HepG2 (cell line): Measurements from ENCODE around the gene KLHDC2. TPM values are rescaled to one million over a fixed set of nuclear protein-coding genes. Genes with fewer than 3 reads are reported as not detected.

Experiments
- KAT8 ChIP-seq: IDR thresholded peaks from 2 replicates; pipeline ENCODE4 v1.6.1; 2016; ENCODE audit warnings: missing genetic modification reagents, missing compliant biosample characterization
- MTA1 ChIP-seq: sonication (generic); formaldehyde crosslinking; IDR thresholded peaks from 2 replicates; pipeline ENCODE4 v1.4.0; 2020; ENCODE audit warnings: missing genetic modification reagents, mild to moderate bottlenecking, borderline replicate concordance
- SIN3A ChIP-seq: IDR thresholded peaks from 2 replicates; pipeline ENCODE4 v1.6.1; 2011; ENCODE audit warnings: low read depth, mild to moderate bottlenecking, control low read depth, low read length, borderline replicate concordance
- ZFP36L1 ChIP-seq: sonication (generic); formaldehyde crosslinking; IDR thresholded peaks from 2 replicates; pipeline ENCODE4 v1.8.0; 2022; ENCODE audit warnings: mild to moderate bottlenecking, missing genetic modification reagents, moderate library complexity
- ZNF607 ChIP-seq: sonication (generic); formaldehyde crosslinking; IDR thresholded peaks from 2 replicates; pipeline ENCODE4 v1.5.1; 2020; ENCODE audit warnings: missing genetic modification reagents, mild to moderate bottlenecking, borderline replicate concordance
- ZNF619 ChIP-seq: sonication (generic); formaldehyde crosslinking; IDR thresholded peaks from 2 replicates; pipeline ENCODE4 v1.4.0; 2020; ENCODE audit warnings: mild to moderate bottlenecking, missing genetic modification reagents
- ZNF674 ChIP-seq: sonication (generic); formaldehyde crosslinking; IDR thresholded peaks from 2 replicates; pipeline ENCODE4 v1.5.0; 2020; ENCODE audit warnings: low read depth, mild to moderate bottlenecking, missing genetic modification reagents
- polyA plus RNA-seq, 8 experiments: library from polyadenylated mRNA; depleted of rRNA in 3 of 8; stranded (reverse) in 7 of 8; unstranded in 1 of 8; fragments of >200 nt; fragmentation: Illumina TruSeq in 4 of 8; extraction: Trizol in 4 of 8; gene quantifications; 2 replicates each; pipeline versions ENCODE4 v1.2.1 to v1.2.3, GENCODE V29; 2011 to 2016; ENCODE audit warnings: low read depth in 4 of 8, missing spikeins in 1 of 8, mixed read lengths in 1 of 8; ENCODE audit not compliant: insufficient read depth in 1 of 8
- total RNA-seq, 5 experiments: library from RNA; depleted of rRNA; stranded (reverse); fragments of >200 nt; fragmentation: Illumina TruSeq; extraction: Trizol; gene quantifications; 2 replicates each; pipeline ENCODE4 v1.2.3, GENCODE V29; 2016; ENCODE audit warnings: low read depth in 1 of 5
- TF ChIP-seq, protein P1 (sequence below): sonication (generic); formaldehyde crosslinking; IDR thresholded peaks from 2 replicates; pipeline ENCODE4 v1.4.0; 2020; ENCODE audit warnings: mild to moderate bottlenecking, missing genetic modification reagents
- TF ChIP-seq, protein P2 (sequence below): IDR thresholded peaks from 2 replicates; pipeline ENCODE4 v1.6.1; 2016; ENCODE audit warnings: missing compliant biosample characterization, missing genetic modification reagents, borderline replicate concordance
- TF ChIP-seq, protein P3 (sequence below): sonication (generic); formaldehyde crosslinking; IDR thresholded peaks from 2 replicates; pipeline ENCODE4 v1.5.0; 2020; ENCODE audit warnings: missing genetic modification reagents
- TF ChIP-seq, protein P4 (sequence below): sonication (generic); formaldehyde crosslinking; IDR thresholded peaks from 2 replicates; pipeline ENCODE4 v1.4.0; 2020; ENCODE audit warnings: mild to moderate bottlenecking, missing genetic modification reagents

KLHDC2 gene
- total and polyA plus RNA-seq, 2 of the 13 experiments (the other 11 are each of a cell fraction or from before 2014, with no cell fraction given): 95.5 to 170 TPM

- TF ChIP-seq KAT8: peak; percentile 71
- TF ChIP-seq, protein P1, sequence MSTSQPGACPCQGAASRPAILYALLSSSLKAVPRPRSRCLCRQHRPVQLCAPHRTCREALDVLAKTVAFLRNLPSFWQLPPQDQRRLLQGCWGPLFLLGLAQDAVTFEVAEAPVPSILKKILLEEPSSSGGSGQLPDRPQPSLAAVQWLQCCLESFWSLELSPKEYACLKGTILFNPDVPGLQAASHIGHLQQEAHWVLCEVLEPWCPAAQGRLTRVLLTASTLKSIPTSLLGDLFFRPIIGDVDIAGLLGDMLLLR (CRISPR knock-in tag): no peak
- no peak for TF ChIP-seq ZNF674 (CRISPR knock-in tag)
- 0 out of 2 replicates have a peak, but pooled peaks have one; percentile 23 for TF ChIP-seq ZNF607 (CRISPR knock-in tag)
- no peak for TF ChIP-seq ZFP36L1 (CRISPR knock-in tag)
- TF ChIP-seq, protein P2, sequence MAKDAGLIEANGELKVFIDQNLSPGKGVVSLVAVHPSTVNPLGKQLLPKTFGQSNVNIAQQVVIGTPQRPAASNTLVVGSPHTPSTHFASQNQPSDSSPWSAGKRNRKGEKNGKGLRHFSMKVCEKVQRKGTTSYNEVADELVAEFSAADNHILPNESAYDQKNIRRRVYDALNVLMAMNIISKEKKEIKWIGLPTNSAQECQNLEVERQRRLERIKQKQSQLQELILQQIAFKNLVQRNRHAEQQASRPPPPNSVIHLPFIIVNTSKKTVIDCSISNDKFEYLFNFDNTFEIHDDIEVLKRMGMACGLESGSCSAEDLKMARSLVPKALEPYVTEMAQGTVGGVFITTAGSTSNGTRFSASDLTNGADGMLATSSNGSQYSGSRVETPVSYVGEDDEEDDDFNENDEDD (CRISPR knock-in tag): no peak
- 0 out of 2 replicates have a peak, but pooled peaks have one; percentile 21 for TF ChIP-seq MTA1 (CRISPR knock-in tag)
- TF ChIP-seq, protein P3, sequence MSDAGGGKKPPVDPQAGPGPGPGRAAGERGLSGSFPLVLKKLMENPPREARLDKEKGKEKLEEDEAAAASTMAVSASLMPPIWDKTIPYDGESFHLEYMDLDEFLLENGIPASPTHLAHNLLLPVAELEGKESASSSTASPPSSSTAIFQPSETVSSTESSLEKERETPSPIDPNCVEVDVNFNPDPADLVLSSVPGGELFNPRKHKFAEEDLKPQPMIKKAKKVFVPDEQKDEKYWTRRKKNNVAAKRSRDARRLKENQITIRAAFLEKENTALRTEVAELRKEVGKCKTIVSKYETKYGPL (CRISPR knock-in tag): no peak
- no peak for TF ChIP-seq SIN3A
- TF ChIP-seq, protein P4, sequence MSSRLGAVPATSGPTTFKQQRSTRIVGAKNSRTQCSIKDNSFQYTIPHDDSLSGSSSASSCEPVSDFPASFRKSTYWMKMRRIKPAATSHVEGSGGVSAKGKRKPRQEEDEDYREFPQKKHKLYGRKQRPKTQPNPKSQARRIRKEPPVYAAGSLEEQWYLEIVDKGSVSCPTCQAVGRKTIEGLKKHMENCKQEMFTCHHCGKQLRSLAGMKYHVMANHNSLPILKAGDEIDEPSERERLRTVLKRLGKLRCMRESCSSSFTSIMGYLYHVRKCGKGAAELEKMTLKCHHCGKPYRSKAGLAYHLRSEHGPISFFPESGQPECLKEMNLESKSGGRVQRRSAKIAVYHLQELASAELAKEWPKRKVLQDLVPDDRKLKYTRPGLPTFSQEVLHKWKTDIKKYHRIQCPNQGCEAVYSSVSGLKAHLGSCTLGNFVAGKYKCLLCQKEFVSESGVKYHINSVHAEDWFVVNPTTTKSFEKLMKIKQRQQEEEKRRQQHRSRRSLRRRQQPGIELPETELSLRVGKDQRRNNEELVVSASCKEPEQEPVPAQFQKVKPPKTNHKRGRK (CRISPR knock-in tag): no peak
- TF ChIP-seq ZNF619 (CRISPR knock-in tag): no peak
Measured at GRCh38 chr14:49770212-49770817, 2.4 kb downstream of the KLHDC2 start (continued).
